Measurements from ENCODE around the gene TMPRSS11A.

DNA sequence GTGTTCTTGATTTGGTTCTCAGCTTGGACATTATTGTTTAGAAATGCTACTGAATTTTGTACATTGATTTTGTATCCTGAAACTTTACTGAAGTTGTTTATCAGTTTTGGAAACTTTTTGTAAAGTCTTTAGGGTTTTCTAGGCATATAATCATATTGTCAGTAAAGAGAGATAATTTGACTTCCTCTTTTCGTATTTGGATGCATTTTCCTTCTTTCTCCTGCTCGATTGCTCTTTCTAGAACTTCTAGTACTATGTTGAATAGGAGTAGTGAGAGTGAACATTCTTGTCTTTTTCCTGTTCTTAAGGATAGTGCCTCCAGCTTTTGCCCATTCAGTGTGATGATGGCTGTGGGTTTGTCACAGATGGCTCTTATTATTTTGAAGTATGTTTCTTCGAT, 24.1 kb downstream of the TMPRSS11A start:
- TF ChIP-seq, protein P1, sequence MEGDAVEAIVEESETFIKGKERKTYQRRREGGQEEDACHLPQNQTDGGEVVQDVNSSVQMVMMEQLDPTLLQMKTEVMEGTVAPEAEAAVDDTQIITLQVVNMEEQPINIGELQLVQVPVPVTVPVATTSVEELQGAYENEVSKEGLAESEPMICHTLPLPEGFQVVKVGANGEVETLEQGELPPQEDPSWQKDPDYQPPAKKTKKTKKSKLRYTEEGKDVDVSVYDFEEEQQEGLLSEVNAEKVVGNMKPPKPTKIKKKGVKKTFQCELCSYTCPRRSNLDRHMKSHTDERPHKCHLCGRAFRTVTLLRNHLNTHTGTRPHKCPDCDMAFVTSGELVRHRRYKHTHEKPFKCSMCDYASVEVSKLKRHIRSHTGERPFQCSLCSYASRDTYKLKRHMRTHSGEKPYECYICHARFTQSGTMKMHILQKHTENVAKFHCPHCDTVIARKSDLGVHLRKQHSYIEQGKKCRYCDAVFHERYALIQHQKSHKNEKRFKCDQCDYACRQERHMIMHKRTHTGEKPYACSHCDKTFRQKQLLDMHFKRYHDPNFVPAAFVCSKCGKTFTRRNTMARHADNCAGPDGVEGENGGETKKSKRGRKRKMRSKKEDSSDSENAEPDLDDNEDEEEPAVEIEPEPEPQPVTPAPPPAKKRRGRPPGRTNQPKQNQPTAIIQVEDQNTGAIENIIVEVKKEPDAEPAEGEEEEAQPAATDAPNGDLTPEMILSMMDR (IDR thresholded peaks at IDR 0.05) = no peak
- TF ChIP-seq POLR2A (IDR thresholded peaks at IDR 0.05) = no peak

All from heart left ventricle (tissue), 13 donors.